ENCODE measurements around the gene CCDC142. TPM values are rescaled to one million over a fixed set of nuclear protein-coding genes. Genes with fewer than 3 reads are reported as not detected.

CCDC142 gene
- total and polyA plus RNA-seq, 4 donors, result 5.1 to 28.3 (median 10.8) TPM

- Histone ChIP-seq H3K36me3 (ENCODE audit: control insufficient read depth in 4 of 4, insufficient read depth in 3 of 4, low read depth in 1 of 4, low read length in 3 of 4) (no peaks in the 10 kb centered on the region), H3K9me3 (ENCODE audit: control insufficient read depth in 4 of 4, low read length in 3 of 4) (no peaks in the 10 kb centered on the region), H3K27me3 (ENCODE audit: control insufficient read depth in 4 of 4, insufficient read depth in 4 of 4, low read length in 3 of 4) (peaks cover 11 to 30% (median 13%) of the 10 kb centered on the region in 4 donors), H3K4me1 (ENCODE audit: control insufficient read depth in 4 of 4, insufficient read depth in 4 of 4, low read length in 3 of 4) (peaks cover 9 to 19% (median 13%) of the 10 kb centered on the region in 4 donors), H3K27ac (ENCODE audit: low read depth in 1 of 2, low read length in 2 of 2) (no peak overlapping the region), H3K9ac (ENCODE audit: low read depth in 1 of 2, low read length in 2 of 2) (no peak overlapping the region), H3K4me3 (ENCODE audit: low read depth in 1 of 3, low read length in 3 of 3) (peak overlapping the region in 2 of 3 donors; percentile 19 to 26)
- no peak for DNase-seq (ENCODE audit: low spot score)
- no peak for TF ChIP-seq HNF4A (conservative IDR thresholded peaks at IDR 0.05)
- TF ChIP-seq ZBTB33 (IDR thresholded peaks at IDR 0.05), result no peak
- no peak for TF ChIP-seq SP1 (IDR thresholded peaks at IDR 0.05)
- no peak for TF ChIP-seq RXRA (IDR thresholded peaks at IDR 0.05)
- WGBS, result 8% methylated on average over 60 of the region's 60 CpGs
These were observed 32.6 kb upstream of the CCDC142 start for GRCh38 chr2:74515271-74515980.

- no peak for DNase-seq (ENCODE audit: low spot score)
- no peak for TF ChIP-seq JUND (IDR thresholded peaks at IDR 0.05)
- no peak for TF ChIP-seq CTCF (IDR thresholded peaks at IDR 0.05; ENCODE audit: low read depth, low read length, missing input control)
- TF ChIP-seq REST (IDR thresholded peaks at IDR 0.05), result no peak
- no peak for TF ChIP-seq EGR1 (IDR thresholded peaks at IDR 0.05; ENCODE audit: low read depth in 2 of 2)
- no peak for TF ChIP-seq HNF4A (conservative IDR thresholded peaks at IDR 0.05)
- Histone ChIP-seq H3K27ac (ENCODE audit: low read depth in 1 of 2, low read length in 2 of 2) (no peak within 1 kb of the TSS), H3K4me1 (ENCODE audit: control insufficient read depth in 4 of 4, insufficient read depth in 4 of 4, low read length in 3 of 4) (peaks cover 9 to 19% (median 13%) of the 10 kb centered on the region in 4 donors), H3K4me3 (ENCODE audit: low read depth in 1 of 3, low read length in 3 of 3) (peak within 1 kb of the TSS in 1 of 3 donors; percentile 22), H3K9ac (ENCODE audit: low read depth in 1 of 2, low read length in 2 of 2) (no peak within 1 kb of the TSS), H3K27me3 (ENCODE audit: control insufficient read depth in 4 of 4, insufficient read depth in 4 of 4, low read length in 3 of 4) (peaks cover 11 to 31% (median 13%) of the 10 kb centered on the region in 4 donors), H3K36me3 (ENCODE audit: control insufficient read depth in 4 of 4, insufficient read depth in 3 of 4, low read depth in 1 of 4, low read length in 3 of 4) (no peaks in the 10 kb centered on the region), H3K9me3 (ENCODE audit: control insufficient read depth in 4 of 4, low read length in 3 of 4) (no peaks in the 10 kb centered on the region)
- 6% methylated on average over 82 of the region's 82 CpGs for WGBS
These were observed 31.8 kb upstream of the CCDC142 start, which contains the start of gene TLX2 for GRCh38 chr2:74514368-74515270. Gene TLX2, plus strand, starts transcription at chr2:74514450. Its CDS starts 357 bp downstream, at chr2:74514807.

Measured in liver (tissue), 9 donors.